DOHH2 (cell line): ENCODE results near the gene TEX48.

ENCODE experiments used
- EZH2phosphoT487 ChIP-seq: fragments of 200-600 bp; sonication (generic); IDR thresholded peaks from 2 replicates; pipeline ENCODE4 v1.6.1; 2017; ENCODE audit warnings: borderline replicate concordance, mild to moderate bottlenecking, antibody characterized with exemption, low read length, moderate library complexity, mixed read lengths
- TF ChIP-seq, protein P1 (sequence below): fragments of 200-600 bp; sonication (generic); IDR thresholded peaks from one replicate; pipeline ENCODE4 v1.5.1; 2014; ENCODE audit warnings: antibody characterized with exemption, mild to moderate bottlenecking, low read depth, low read length; ENCODE audit not compliant: poor library complexity, severe bottlenecking

DNA sequence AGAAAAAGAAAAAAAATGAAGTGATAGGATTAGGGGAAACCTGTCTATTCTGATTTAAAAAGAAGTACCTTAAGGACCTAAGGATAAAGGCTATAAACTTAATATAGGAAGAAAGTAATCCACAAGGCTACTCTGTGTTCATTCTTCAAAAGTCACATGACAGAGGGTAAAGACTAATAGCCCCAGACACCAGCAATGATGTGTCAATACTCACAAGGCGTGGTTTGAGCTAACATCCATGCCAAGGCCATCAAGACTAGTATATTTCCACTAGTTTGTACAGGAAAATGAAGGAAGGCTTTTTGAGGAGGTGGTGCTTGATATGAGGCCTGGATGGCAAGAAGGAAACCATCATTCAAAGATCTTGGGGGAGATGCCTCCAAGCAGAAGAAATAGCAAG, 49.7 kb upstream of the TEX48 start:
- TF ChIP-seq, protein P1, sequence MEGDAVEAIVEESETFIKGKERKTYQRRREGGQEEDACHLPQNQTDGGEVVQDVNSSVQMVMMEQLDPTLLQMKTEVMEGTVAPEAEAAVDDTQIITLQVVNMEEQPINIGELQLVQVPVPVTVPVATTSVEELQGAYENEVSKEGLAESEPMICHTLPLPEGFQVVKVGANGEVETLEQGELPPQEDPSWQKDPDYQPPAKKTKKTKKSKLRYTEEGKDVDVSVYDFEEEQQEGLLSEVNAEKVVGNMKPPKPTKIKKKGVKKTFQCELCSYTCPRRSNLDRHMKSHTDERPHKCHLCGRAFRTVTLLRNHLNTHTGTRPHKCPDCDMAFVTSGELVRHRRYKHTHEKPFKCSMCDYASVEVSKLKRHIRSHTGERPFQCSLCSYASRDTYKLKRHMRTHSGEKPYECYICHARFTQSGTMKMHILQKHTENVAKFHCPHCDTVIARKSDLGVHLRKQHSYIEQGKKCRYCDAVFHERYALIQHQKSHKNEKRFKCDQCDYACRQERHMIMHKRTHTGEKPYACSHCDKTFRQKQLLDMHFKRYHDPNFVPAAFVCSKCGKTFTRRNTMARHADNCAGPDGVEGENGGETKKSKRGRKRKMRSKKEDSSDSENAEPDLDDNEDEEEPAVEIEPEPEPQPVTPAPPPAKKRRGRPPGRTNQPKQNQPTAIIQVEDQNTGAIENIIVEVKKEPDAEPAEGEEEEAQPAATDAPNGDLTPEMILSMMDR = no peak
- no peak for TF ChIP-seq EZH2phosphoT487
